Choroid plexus epithelial cell (primary cell): Measurements from ENCODE around the gene INPP5A.

Experiments used
- DNase-seq: peaks from one replicate; pipeline ENCODE4 v3.0.0-alpha.2; 2010; ENCODE audit warnings: low read depth
- H3K4me3 ChIP-seq: 2 replicates; pipeline ENCODE4 v1.5.1; 2011; ENCODE audit warnings: low read depth, mild to moderate bottlenecking, control low read depth, low read length, moderate library complexity
- CTCF ChIP-seq: conservative IDR thresholded peaks from 2 replicates; pipeline ENCODE4 v1.5.1; 2011; ENCODE audit warnings: low read depth, mild to moderate bottlenecking, control low read depth, inconsistent platforms, low read length, moderate library complexity

Gene INPP5A

GRCh38 chr10:132804785-132805426 lies 267.3 kb downstream of the INPP5A start:
- DNase-seq = no peak
- no peak for TF ChIP-seq CTCF
- no peak overlapping the region for H3K4me3 ChIP-seq

- H3K4me3 ChIP-seq = no peak overlapping the region
- no peak for TF ChIP-seq CTCF
- no peak for DNase-seq
These were observed 268.0 kb downstream of the INPP5A start for GRCh38 chr10:132805599-132805998.

- no peak overlapping the region for H3K4me3 ChIP-seq
- peak; percentile 17 for DNase-seq
These were observed 268.5 kb downstream of the INPP5A start for GRCh38 chr10:132806110-132806509.

GRCh38 chr10:132806561-132807003 lies 269.0 kb downstream of the INPP5A start:
- TF ChIP-seq CTCF = no peak
- no peak for DNase-seq

More at GRCh38 chr10:132806110-132806509, 268.5 kb downstream of the INPP5A start:
- TF ChIP-seq CTCF = no peak

GRCh38 chr10:132807621-132808049 lies 270.0 kb downstream of the INPP5A start:
- no peak for DNase-seq
- no peak for TF ChIP-seq CTCF
- H3K4me3 ChIP-seq = no peak overlapping the region

More at GRCh38 chr10:132806561-132807003, 269.0 kb downstream of the INPP5A start:
- H3K4me3 ChIP-seq = no peak overlapping the region

GRCh38 chr10:132808383-132809231 lies 271.0 kb downstream of the INPP5A start:
- TF ChIP-seq CTCF = no peak
- DNase-seq = no peak
- H3K4me3 ChIP-seq = no peak overlapping the region
